ENCODE measurements around the gene ZMYM5.
"Not testable (repeated sequence)": the region's sequence is repeated elsewhere in the genome, so short reads cannot be mapped to it uniquely, and the experiment has no call there.

The ZMYM5 gene

DNA sequence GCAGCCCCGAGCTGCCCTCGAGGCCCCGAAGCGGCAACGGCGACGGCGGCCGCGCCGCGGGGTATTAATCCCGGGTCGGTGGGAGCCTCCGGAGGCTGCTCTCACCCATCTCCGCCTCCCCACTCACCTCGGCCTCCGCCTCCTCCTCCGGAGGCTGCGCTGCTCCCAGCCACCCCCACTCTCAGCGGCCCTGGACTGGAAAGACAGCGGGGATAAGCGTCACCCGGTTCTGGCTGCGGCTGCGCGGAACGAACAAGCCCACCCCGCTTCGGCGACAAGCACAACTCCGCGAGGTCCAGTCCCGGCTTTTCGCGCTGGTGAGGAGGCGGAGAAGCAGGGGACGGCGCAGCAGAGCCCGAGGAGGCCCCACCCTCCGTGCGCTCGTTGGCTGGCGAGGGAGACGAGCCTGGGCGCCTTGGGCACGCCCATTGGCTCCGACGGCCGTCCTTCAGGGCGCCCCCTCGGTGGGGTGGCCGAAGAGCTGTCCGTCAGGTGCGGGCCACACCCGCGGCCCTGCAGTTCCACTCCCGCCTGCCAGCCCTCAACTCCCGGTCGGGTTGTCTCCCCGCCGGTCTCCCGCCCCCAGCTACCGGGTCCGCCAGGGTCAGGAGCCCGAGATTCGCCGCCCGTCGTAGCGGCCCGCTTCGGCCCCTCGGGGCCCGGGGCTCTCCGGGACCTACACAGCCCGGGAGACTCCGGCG, at the start of gene ZMYM5:
Gene ZMYM5 (minus strand): TSS at position 327 of the 701 bp plus-strand sequence. CDS start 11,469 bp downstream, outside the sequence.
- DNase-seq: peak; percentile 97

GRCh38 chr13:19910336-19911072, 47.1 kb upstream of the ZMYM5 start:
- no peak for DNase-seq

DNA sequence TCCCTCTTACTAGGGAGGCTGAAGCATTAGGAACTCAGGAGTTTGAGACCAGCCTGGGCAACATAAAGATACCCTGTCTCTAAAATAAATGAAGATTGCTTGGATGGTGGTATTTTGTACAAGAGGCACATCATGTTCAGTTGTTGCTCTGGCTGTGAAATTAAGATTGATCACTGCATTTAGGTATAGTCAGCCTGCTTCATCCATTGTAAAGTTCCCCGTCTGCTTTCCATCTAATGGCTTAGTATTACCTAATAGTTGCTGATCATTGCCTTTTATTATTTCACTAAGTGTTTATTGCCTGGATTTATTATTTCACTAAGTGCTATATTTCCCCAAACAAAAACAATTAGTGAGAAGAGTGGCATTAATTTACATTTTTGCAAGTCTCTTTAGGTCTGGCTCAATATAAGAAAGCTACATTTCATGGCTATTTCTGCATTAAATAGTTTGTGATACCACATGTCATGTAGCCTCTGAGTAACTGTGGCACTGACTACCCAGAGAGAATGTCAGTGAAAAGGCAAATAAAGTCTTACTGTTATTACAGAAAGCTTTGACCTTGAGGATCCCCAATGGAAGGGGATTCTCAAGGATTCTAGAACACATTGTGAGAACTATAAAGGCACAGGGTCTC, 45.0 kb upstream of the ZMYM5 start:
- DNase-seq: no peak

DNA sequence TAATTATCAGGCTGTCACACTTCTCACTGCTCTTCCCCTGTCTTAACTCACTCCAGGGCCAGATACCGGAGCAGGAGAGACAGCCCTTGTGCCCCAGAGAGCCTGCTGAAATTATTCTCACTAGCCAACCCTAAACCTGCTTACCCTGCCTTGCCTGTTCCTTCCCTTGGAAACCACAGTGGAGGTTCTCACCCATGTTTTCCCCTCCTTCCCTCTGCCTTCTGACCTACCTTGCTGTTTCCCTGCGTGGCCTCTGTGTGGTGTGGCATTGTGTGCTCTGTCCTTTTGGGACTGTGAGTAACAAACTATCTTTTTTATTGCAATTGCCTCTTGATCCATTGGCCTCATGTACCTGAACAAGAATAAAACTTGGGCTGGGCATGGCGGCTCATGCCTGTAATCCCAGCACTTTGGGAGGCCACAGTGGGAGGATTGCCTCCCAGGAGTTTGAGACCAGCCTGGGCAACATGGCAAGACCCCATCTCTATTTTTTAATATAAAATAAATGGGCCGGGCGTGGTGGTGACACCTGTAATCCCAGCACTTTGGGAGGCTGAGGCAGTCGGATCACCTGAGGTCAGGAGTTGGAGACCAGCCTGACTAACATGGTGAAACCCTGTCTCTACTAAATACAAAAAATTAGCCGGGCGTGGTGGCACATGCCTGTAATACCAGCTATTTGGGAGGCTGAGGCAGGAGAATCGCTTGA, 42.2 kb upstream of the ZMYM5 start:
- DNase-seq: not testable (repeated sequence)

GRCh38 chr13:19890030-19890429, 26.6 kb upstream of the ZMYM5 start:
- no peak for DNase-seq

- no peak for DNase-seq
These were observed 25.4 kb upstream of the ZMYM5 start for GRCh38 chr13:19888799-19889198.

- no peak for DNase-seq
These were observed 18.8 kb upstream of the ZMYM5 start for GRCh38 chr13:19882231-19882630.

DNA sequence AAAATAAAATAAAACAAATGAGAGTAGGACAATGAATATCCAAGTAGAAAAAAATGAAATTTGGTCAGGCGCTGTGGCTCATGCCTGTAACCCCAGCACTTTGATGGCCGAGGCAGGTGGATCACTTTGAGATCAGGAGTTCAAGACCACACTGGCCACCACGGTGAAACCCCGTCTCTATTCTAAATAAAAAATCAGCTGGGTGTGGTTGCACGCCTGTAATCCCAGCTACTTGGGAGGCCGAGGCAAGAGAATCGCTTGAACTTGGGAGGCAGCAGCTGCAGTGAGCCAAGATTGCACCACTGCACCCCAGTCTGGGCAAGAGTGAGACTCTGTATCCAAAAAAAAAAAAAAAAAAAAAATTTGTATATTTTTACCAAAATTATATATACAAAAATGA, 18.2 kb upstream of the ZMYM5 start:
- no peak for DNase-seq

GRCh38 chr13:19864746-19865309, 1.4 kb upstream of the ZMYM5 start:
- DNase-seq: peak; percentile 83

DNA sequence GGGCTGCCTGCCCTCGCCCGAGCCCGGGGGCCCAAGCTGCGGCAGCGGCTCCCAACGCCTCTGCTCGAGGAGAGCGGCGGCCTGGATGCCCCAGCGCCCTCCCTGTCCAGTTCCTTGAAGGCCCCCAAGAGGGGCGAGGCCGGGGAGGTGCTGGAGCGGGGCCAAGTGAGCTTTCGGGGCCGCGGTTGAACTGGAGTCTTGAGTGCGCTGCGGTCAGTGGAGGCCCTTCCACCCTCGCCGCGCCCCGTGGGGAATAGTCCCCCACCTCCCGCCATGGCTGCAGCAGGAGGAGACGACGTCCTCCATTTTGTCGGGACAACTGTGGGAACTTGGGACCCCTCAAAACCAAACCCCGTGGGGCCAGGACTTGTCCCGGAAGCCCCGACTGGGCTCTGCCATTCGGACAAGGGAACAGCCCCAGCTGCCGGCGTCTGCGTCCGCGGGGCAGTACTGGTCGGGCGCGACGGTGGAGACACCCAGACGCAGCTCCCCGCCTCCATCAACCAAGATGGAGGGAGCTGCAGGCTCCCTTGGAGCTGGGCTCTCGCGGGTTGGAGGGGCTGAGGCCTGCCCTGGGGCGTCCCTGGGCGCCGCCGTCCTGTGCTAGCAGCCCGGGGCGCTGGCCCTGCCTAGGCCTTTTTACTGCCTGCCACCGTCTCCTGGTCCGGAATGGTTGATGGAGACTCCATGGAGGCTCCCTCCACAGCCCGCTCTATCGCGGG, 736 bp upstream of the ZMYM5 start:
- peak; percentile 74 for DNase-seq

DNA sequence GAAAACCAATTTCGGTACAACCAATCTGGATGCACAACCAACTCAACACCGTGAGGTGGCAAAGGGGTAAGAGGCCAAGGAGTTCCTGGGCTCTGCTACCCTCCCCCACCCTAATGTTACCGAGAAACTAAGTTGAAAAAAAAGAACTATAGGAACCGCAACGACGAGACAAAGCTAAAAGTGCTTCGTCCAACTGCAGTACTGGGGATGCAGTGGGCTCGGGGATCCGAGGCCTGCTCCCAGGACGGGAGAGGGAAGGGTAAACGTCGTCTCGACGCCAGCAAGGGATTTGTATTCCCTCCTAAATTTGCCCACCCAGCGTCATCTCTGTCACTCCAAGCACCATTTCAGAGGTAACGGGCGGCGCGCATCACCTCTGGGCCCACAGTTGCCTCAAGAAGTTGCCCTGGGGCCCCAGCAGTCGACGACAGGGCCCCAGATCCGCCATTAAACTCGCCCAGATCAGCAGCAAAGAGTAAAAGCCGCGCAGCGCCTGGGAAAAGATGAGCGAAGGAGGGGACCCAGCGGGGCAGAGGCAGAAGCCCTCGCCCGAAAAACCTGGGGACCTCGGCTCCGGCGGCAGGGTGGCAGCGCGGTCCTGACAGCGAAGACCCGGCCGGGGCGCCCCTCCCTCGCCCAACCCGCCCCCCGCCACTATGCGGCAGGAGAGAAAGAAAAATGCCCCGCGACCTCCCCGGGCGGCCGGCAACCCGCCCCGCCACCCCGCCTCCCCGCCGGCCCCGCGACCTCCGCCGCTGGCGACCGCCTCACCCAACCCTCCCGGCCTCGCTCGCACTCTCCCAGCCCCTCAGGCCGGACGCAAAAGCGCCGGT, 752 bp downstream of the ZMYM5 start:
- DNase-seq: peak; percentile 28

DNA sequence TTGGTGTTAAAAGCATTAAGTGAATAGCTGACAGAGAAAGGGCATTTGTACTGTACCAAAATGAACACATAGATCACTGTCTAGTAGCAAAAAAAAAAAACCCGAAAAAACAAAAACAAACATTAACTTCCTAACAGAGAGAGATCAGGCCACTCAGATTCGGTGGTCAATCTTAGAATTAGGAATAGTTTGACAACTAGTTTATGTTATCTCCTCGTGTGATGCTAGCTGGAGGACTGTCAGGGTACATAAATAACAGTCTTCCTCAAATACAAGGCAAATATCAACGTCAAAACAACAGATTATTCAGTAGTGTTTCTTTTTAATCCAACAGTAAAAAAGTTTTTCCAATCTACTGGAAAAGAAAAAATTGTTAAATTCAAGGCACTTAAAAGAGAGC, 1.7 kb downstream of the ZMYM5 start:
- no peak for DNase-seq

DNA sequence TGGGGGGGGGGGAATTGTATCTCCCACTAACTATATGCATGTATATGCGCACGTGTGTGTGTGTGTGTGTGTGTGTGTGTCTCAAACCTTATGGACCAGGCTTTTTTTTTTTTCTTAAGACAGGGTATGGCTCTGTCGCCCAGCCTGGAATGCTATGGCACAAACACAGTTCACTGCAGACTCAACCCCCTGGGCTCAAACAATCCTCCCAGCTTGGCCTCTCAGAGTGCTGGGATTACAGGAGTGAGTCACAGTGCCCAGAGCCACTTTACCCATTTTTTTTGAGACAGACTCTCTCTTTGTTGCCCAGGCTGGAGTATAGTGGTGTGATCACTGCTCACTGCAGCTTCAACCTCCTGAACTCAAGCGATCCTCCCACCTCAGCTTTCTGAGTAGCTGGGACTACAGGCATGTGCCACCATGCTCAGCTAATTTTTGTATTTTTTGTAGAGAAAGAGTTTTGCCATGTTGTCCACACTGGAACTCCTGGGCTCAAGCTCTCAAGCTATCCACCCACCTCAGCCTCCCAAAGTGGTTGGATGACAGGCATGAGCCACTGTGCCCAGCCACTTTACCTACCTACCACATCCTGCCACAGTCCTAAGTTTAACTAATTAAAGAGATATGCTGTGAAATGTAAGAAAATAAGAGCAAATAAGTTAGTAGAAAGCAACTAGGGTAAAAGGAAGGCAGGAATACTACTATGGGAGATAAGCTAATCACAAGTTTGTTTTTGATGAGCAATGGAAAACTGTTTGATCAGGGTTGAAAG, 2.4 kb downstream of the ZMYM5 start:
- no peak for DNase-seq

- not testable (repeated sequence) for DNase-seq
These were observed 5.8 kb downstream of the ZMYM5 start for GRCh38 chr13:19857637-19858036.

- DNase-seq: no peak
These were observed 10.7 kb downstream of the ZMYM5 start for GRCh38 chr13:19852766-19853165.

DNA sequence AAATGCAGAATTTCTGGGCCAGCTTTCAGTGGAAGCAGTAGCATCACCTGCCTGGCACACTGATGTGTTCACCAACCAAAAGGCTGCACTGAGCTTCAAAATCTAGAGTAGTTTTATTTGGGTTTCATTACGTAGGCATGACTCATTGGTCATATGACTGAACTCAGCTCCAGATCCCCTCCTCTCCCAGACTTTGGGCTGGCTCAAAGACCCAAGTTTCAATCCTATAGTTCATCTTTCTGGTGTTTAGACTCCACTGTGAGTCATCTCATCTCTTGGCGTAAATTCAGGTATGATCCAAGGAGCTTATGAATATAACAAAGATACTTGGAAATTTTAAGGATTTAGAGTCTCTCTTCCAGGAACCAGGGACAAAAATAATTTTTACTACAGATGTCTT, 17.7 kb downstream of the ZMYM5 start:
- no peak for DNase-seq

- no peak for DNase-seq
These were observed 24.6 kb downstream of the ZMYM5 start for GRCh38 chr13:19838865-19839275.

DNA sequence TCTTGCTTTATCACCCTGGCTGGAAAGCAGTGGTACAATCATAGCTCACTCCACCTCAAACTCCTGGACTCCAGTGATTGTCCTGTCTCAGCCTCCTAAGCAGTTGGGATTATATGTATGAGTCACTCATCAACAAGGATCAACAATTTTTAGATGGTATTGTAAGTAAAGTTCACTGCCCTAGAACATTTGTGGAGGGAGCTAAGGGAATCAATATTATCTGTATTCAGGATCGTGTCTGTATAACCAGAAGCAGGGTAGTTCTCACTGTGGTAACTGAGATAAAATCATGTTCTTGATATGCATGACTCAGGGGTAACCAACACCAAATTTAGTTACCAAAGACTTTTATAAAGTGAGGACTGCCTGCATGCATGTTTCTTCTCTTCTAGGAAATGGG, 27.0 kb downstream of the ZMYM5 start:
- DNase-seq: no peak

DNA sequence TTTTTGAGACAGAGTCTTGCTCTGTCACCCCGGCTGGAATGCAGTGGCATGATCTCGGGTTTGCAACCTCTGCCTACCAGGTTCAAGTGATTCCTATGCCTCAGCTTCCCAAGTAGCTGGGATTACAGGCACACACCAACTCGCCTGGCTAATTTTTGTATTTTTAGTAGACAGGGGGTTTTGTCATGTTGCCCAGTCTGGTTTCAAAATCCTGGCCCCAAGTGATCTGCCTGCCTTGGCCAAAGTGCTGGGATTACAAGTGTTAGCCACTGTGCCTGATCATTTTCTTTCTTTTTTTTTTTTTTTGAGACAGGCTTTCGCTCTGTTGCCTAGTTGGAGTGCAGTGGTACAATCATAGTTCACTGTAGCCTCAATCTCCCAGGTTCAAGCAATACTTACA, 28.7 kb downstream of the ZMYM5 start:
- no peak for DNase-seq

DNA sequence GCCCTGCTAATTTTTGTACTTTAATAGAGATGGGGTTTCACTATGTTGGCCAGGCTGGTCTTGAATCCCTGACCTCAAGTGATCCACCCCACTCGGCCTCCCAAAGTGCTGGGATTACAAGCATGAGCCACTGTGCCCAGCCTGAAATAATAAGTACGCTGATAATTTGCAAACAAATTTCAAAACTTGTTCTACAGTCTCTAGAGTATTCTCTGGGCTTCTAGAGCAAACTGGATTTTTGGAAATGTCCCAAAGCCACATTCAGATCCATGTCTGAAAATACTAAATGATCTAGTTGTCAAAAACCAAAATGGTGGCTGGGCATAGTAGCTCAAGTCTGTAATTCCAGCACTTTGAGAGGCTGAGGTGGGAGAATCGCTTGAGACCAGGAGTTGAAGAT, 40.8 kb downstream of the ZMYM5 start:
- DNase-seq: no peak

All from NCI-H146 (cell line).